Activated naive CD8-positive, alpha-beta T cell treated with anti-CD3 and anti-CD28 coated beads, Interleukin-2, amount 10 ng/mL, durations not matched to agents 7 days and 5 days (primary cell): ENCODE data around the gene IDNK. TPM values are rescaled to one million over a fixed set of nuclear protein-coding genes. Genes with fewer than 3 reads are reported as not detected.

Experiments
- ATAC-seq: fragments of 150-1000 bp; cut with Tn5 transposase; one replicate; pipeline ENCODE4 v1.10.0; 2021; ENCODE audit warnings: low read depth, moderate library complexity
- POLR2A ChIA-PET: fragments of 350-600 bp; sonication (Branson Sonifier 250); formaldehyde crosslinking; loops from one replicate; lab custom pipeline; 2021; ENCODE audit warnings: antibody characterized with exemption; lab: Charles Lee
- DNase-seq: peaks from one replicate; pipeline ENCODE4 v3.0.0; 2021
- H3K27ac Mint-ChIP-seq: one replicate; pipeline ENCODE4 v1.8.0; 2022; ENCODE audit warnings: mild to moderate bottlenecking, mixed read lengths
- H3K27me3 Mint-ChIP-seq: one replicate; pipeline ENCODE4 v1.8.0; 2022; ENCODE audit warnings: mild to moderate bottlenecking, moderate library complexity, mixed read lengths
- H3K36me3 Mint-ChIP-seq: one replicate; pipeline ENCODE4 v1.8.0; 2021; ENCODE audit warnings: mild to moderate bottlenecking, mixed read lengths
- H3K4me1 Mint-ChIP-seq: one replicate; pipeline ENCODE4 v1.8.0; 2021; ENCODE audit warnings: mixed read lengths
- H3K4me3 Mint-ChIP-seq: one replicate; pipeline ENCODE4 v1.8.0; 2022; ENCODE audit warnings: mild to moderate bottlenecking, moderate library complexity, mixed read lengths
- H3K9me3 Mint-ChIP-seq: one replicate; pipeline ENCODE4 v1.8.0; 2021; ENCODE audit warnings: mixed read lengths
- total RNA-seq, 2 experiments: library from RNA; stranded (reverse); gene quantifications; one replicate each; pipeline ENCODE4 v1.2.3, GENCODE V29; 2021

IDNK gene
- total RNA-seq, 2 experiments from 2014 or later, result 8.3 to 9.8 TPM

DNA sequence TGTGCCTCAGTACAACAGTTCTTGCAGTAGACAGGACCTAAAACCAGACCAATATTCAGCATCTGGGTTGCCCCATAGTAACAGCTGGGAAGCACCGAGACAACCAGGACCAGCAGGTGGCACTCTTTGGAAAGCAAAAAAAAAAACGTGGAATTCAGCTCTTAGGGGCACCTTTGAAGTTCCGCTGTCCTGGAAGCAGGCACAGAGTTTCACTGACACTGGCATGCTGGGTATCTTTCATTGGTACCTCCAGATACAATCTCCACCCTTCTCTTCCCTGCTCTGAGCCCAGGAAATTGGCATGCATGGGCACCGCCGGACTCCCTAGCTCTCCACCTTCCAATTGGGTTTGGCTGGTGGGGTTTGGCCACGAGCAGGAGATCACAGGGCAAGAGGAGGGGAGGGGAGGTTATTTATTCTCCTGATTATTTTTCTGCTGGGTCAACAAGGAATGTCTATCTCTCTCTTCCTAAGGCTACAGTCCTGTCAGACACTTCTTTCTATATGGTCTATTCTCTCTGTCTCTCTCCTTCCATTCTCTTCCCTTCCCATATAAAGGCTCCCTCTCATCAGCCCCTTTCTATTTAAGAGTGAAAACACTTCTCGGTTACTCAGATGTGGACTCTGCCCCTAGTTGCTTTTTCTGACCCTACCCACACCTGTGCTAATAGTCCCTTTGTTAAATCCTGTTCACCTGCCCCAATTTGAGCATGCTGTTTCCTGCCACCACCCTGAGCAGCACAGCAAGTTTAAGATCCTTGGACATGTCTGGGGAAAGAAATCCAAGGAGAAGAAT lies 1.9 kb upstream of the IDNK start:
- H3K36me3 Mint-ChIP-seq, result peaks cover 1% of the 10 kb centered on the region
- peaks cover 3% of the 10 kb centered on the region for H3K27me3 Mint-ChIP-seq
- peaks cover 21% of the 10 kb centered on the region for H3K4me1 Mint-ChIP-seq
- no peak overlapping the region for H3K27ac Mint-ChIP-seq
- ATAC-seq (no peak), DNase-seq (peak; percentile 41)
- POLR2A ChIA-PET, result interaction anchor here (1.7 to 2.2 kb wide), 2 partner anchors 28 to 87 kb away, joined by 6 to 17 read pairs; partner anchors contain the start of gene UBQLN1
- H3K4me3 Mint-ChIP-seq, result no peak overlapping the region
- no peaks in the 10 kb centered on the region for H3K9me3 Mint-ChIP-seq

DNA sequence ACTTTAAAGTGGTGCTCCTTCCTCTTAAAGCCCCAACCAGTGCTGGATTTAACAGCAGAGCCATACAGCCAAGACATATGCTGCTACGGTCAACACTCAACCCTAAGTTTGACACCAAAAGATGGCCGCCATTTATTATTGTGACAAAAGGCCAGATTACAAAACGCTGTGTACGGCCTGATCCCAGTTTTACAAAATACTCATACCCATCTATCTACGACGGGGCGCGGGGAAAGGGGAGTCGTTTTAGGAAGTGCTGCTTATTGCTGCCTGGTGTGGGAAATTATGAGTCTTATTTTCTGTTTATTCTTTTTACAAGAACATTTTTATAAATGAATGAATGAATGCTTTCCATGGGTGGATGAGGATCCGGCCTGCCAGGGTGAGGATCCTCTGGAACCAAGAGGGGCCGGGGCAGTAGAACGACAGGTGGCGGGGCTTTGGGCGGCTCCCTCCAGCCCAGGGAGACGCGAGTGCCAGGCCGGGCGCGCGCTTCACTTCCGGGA lies 457 bp upstream of the IDNK start:
- Mint-ChIP-seq H3K27ac (peak overlapping the region; percentile 95), H3K27me3 (no peaks in the 10 kb centered on the region), H3K4me3 (peak overlapping the region; percentile 88), H3K9me3 (no peaks in the 10 kb centered on the region), H3K4me1 (peaks cover 21% of the 10 kb centered on the region), H3K36me3 (peaks cover 6% of the 10 kb centered on the region)
- POLR2A ChIA-PET, result interaction anchor here (0.5 to 3.4 kb wide), 7 partner anchors 18 to 299 kb away, joined by 3 to 45 read pairs (median 8); partner anchors contain the start of genes KIF27 and UBQLN1
- DNase-seq, result no peak
- peak; percentile 48 for ATAC-seq

DNA sequence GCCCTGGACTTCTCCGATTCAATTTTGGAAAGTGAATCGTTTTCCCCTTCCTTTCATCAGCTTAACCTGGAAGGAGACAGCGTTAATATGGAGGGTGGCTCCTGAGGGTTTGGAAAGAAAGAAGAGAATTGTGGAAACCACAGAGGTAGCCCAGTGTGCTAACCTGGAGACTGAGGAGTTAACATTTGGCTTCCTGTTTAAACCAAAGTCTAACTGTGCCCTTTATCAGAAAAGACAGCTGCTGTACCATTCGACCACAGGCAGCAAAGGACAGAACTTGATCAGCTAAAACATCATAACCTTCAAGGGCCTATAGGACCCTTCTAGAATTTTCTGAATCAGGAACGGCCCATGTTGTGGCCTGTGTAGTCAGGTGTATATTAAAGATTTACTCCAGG lies 735 bp downstream of the IDNK start:
- H3K36me3 Mint-ChIP-seq, result peaks cover 6% of the 10 kb centered on the region
- no peaks in the 10 kb centered on the region for H3K27me3 Mint-ChIP-seq
- H3K4me1 Mint-ChIP-seq, result peaks cover 21% of the 10 kb centered on the region
- ATAC-seq (peak; percentile 24), DNase-seq (no peak)
- H3K4me3 Mint-ChIP-seq, result peak overlapping the region; percentile 88
- no peaks in the 10 kb centered on the region for H3K9me3 Mint-ChIP-seq
- POLR2A ChIA-PET, result interaction anchor here (0.6 to 3.4 kb wide), 10 partner anchors 9 to 357 kb away, joined by 3 to 45 read pairs (median 4); partner anchors contain the start of genes HNRNPK, KIF27, RMI1 and UBQLN1
- peak overlapping the region; percentile 95 for H3K27ac Mint-ChIP-seq

DNA sequence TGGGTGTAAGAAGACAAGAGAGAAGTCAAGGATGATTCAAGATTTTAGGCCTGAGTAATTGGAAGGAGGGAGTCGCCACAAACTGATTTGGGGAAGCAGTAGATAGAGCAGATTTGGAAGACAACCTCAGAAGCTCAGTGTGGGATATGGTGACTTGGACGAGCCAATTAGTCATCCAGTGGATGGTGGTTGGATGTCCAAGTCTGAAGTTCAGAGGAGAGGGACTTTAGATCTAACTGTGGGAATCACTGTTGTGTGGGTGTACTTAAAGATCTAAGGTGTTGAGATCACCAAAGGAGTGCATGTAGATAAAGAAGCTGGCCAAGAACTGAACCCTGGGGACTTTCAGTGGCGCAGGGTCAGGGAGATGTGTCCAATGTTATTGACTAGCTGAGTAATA lies 2.2 kb downstream of the IDNK start:
- peak overlapping the region; percentile 0 for H3K27ac Mint-ChIP-seq
- peaks cover 21% of the 10 kb centered on the region for H3K4me1 Mint-ChIP-seq
- DNase-seq (no peak), ATAC-seq (no peak)
- POLR2A ChIA-PET, result interaction anchor here (0.5 to 3.4 kb wide), 5 partner anchors 15 to 613 kb away, joined by 4 to 45 read pairs (median 5); partner anchors contain the start of genes HNRNPK, RMI1 and UBQLN1
- no peak overlapping the region for H3K4me3 Mint-ChIP-seq
- H3K36me3 Mint-ChIP-seq, result peaks cover 10% of the 10 kb centered on the region
- no peaks in the 10 kb centered on the region for H3K9me3 Mint-ChIP-seq
- no peaks in the 10 kb centered on the region for H3K27me3 Mint-ChIP-seq

DNA sequence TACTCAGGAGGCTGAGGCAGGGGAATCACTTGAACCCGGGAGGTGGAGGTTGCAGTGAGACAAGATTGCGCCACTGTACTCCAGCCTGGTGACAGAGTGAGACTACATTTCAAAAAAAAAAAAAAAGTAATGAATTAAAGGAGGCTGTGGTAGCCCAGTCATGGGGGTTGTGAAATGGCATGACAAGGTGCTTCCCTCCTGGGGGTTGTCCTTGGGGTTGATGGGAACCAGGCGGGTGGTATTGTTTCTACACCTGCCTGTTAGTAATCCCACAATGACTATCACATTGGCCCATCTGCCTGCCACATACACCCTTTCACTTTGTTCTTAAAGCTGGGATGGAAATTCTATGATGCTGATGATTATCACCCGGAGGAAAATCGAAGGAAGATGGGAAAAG lies 5.6 kb downstream of the IDNK start:
- POLR2A ChIA-PET, result no interaction called here
- Mint-ChIP-seq H3K36me3 (peaks cover 12% of the 10 kb centered on the region), H3K4me1 (peaks cover 14% of the 10 kb centered on the region), H3K27ac (no peak overlapping the region), H3K27me3 (no peaks in the 10 kb centered on the region), H3K4me3 (no peak overlapping the region), H3K9me3 (no peaks in the 10 kb centered on the region)
- no peak for ATAC-seq
- DNase-seq, result no peak

DNA sequence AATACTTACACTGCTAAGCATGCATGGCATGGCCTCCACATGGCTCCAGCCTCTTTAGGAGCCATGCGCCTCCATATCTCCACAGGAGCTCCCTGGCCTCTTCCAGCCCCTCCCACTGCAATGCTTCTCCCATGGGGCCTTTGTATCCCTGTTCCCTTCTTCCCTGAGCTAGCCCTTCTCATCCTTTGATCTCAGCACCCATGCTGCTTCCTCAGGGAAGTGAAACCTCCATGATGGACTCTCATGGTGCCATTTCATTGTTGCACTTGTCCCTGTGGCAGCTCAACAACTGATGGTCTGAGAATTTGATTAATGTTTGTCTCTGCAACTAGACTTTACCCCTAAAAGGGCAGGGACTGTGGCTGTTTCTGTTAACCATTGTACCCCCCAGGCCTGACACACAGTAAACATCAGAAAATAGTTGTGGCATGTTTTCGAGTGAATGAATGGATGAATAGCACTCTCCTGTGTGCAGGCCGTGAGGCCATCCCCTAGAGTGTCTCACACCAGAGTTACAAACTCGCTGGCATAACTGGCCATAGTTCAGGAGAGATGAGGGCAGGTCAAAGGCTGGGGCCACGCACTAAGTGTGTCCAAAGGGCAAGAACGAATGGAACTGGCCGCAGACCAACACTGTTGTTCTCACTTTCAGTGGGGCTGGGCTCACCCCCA lies 6.6 kb downstream of the IDNK start:
- ATAC-seq (no peak), DNase-seq (no peak)
- H3K27ac Mint-ChIP-seq, result no peak overlapping the region
- H3K36me3 Mint-ChIP-seq, result peaks cover 12% of the 10 kb centered on the region
- peaks cover 5% of the 10 kb centered on the region for H3K4me1 Mint-ChIP-seq
- H3K9me3 Mint-ChIP-seq, result no peaks in the 10 kb centered on the region
- no peak overlapping the region for H3K4me3 Mint-ChIP-seq
- POLR2A ChIA-PET, result no interaction called here
- H3K27me3 Mint-ChIP-seq, result no peaks in the 10 kb centered on the region

DNA sequence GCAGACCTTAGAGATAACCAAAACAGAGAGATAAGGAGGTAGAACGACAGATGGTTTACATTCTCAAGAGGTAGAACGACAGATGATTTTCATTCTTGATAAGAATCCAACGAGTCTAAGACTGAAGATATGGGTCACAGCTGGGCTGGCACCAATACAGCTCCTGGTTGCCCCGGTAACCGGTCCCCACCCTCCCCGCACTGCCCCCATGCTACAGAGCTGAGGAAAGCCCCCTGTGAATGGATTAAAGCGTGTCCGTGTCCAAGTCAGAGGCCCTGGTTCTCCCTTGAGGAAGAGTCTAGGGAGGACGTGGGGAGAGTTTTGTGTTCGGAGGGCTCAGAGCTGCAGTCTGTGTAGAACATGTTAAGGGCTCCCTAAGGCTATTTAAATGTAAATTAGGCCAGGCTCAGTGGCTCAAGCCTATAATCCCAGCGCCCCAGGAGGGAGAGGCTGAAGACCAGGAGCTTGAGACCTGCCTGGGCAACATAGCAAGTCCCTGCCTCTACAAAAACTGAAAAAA lies 8.1 kb downstream of the IDNK start:
- POLR2A ChIA-PET, result no interaction called here
- Mint-ChIP-seq H3K4me1 (no peaks in the 10 kb centered on the region), H3K4me3 (no peak overlapping the region), H3K27me3 (no peaks in the 10 kb centered on the region), H3K9me3 (no peaks in the 10 kb centered on the region), H3K27ac (no peak overlapping the region), H3K36me3 (peaks cover 11% of the 10 kb centered on the region)
- DNase-seq (no peak), ATAC-seq (no peak)

DNA sequence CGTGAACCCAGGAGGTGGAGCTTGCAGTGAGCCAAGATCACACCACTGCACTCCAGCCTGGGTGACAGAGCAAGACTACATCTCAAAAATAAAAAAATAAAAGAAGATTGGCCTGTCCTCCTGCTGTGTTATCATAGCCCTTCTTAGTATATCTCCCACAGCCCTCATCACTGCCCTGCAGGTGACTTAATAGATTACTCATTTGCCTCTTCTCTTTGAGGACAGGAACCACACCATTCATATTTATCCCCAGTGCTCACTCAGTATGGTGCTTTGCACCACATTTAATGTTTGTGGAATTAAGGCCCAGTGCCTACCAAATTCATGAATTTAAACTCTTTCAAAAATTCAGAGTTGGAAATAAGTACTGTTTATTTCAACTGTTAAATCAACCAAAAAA lies 10.3 kb downstream of the IDNK start:
- Mint-ChIP-seq H3K9me3 (no peaks in the 10 kb centered on the region), H3K4me3 (no peak overlapping the region), H3K27me3 (no peaks in the 10 kb centered on the region), H3K27ac (no peak overlapping the region), H3K36me3 (peaks cover 7% of the 10 kb centered on the region), H3K4me1 (no peaks in the 10 kb centered on the region)
- no peak for DNase-seq
- peak; percentile 30 for ATAC-seq
- POLR2A ChIA-PET, result interaction anchor here (1.8 kb wide), 1 partner anchor 9 kb away, joined by 5 read pairs; no protein-coding TSS in a partner anchor

DNA sequence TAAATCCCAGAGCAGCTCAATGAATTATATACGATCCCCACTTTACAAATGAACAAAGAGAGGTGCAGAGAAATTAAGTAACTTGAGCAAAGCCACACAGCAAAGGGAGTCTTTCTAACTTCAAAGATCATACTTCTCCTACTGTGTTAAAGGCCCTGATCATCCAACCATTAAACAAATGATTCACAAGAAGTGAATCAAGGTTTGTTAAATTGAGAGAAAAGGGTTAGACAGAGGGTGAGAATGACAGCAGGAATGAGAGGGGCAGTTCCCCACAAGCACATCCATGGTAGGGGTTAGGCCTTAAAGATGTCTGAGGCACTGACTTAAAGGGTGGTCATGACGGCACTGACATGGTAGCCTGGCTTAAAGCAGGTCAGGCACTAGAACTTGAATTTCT lies 10.7 kb downstream of the IDNK start:
- ATAC-seq (no peak), DNase-seq (no peak)
- POLR2A ChIA-PET, result interaction anchor here (1.8 kb wide), 1 partner anchor 9 kb away, joined by 5 read pairs; no protein-coding TSS in a partner anchor
- no peaks in the 10 kb centered on the region for H3K9me3 Mint-ChIP-seq
- H3K4me3 Mint-ChIP-seq, result no peak overlapping the region
- no peaks in the 10 kb centered on the region for H3K27me3 Mint-ChIP-seq
- no peaks in the 10 kb centered on the region for H3K4me1 Mint-ChIP-seq
- peaks cover 7% of the 10 kb centered on the region for H3K36me3 Mint-ChIP-seq
- no peak overlapping the region for H3K27ac Mint-ChIP-seq

DNA sequence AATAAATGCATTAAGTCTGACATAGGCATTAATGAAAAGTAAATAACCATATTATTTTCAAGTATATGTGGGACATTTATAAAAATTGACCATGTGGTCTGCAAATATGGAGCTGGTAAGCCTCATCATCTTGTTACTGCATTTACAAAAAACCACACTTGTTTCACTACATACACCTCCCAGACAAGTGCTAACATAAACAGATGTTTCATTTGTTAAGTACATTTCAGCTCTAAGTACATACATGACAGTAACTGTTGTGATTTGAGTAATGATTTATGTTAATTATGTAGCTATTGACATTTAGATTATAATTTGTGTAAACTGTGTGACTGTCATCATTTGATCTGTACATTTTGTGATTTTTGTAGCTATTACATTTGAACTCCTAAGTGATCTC lies 13.9 kb downstream of the IDNK start:
- no peaks in the 10 kb centered on the region for H3K9me3 Mint-ChIP-seq
- peaks cover 4% of the 10 kb centered on the region for H3K36me3 Mint-ChIP-seq
- H3K4me3 Mint-ChIP-seq, result no peak overlapping the region
- no peak for DNase-seq
- POLR2A ChIA-PET, result interaction anchor here (1.7 kb wide), 1 partner anchor 13 kb away, joined by 4 read pairs; no protein-coding TSS in a partner anchor
- H3K27me3 Mint-ChIP-seq, result no peaks in the 10 kb centered on the region
- ATAC-seq, result no peak
- no peaks in the 10 kb centered on the region for H3K4me1 Mint-ChIP-seq
- no peak overlapping the region for H3K27ac Mint-ChIP-seq

DNA sequence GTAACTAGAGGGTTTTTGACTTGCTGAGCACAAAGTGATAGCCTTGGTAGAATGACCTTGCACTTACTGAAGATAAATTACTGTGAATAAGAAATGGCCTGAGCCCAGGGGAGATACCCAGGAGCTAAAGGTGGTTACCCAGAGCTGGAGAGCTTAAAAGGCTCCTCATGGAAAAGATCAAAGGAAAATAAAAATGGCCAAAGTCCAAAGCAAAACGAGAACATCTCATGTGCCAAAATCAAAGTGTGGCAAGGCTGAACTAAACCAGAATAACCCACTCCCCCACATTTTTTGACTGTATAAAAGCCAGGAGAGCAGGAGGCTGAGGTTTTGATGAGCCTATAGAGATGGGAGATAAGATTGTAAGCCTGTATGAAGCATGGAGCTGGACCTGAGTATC lies 14.4 kb downstream of the IDNK start:
- Mint-ChIP-seq H3K4me3 (no peak overlapping the region), H3K4me1 (no peaks in the 10 kb centered on the region), H3K27me3 (no peaks in the 10 kb centered on the region), H3K27ac (no peak overlapping the region), H3K9me3 (no peaks in the 10 kb centered on the region), H3K36me3 (peaks cover 4% of the 10 kb centered on the region)
- no peak for DNase-seq
- no peak for ATAC-seq
- POLR2A ChIA-PET, result interaction anchor here (1.7 kb wide), 1 partner anchor 14 kb away, joined by 4 read pairs; no protein-coding TSS in a partner anchor

DNA sequence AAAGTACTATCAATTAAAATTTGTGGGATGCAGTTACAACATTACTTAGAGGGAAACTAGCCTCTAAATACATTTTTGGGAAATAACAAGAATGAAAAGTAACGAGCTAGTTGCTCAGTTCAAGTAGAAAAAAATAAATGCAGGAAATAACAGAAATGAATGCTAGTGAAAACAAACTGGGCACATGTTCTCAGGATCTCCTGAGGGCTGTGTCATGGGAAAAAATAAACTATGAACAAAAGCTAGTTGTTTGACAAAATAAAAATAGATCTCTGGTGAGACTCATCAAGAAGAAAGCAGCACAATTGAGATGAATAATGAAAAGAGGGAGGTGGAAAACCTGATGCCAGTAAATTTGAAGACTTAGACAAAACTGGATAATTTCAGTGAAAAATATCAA lies 16.3 kb downstream of the IDNK start:
- H3K9me3 Mint-ChIP-seq, result no peaks in the 10 kb centered on the region
- H3K36me3 Mint-ChIP-seq, result peaks cover 5% of the 10 kb centered on the region
- no peaks in the 10 kb centered on the region for H3K27me3 Mint-ChIP-seq
- ATAC-seq, result no peak
- no peak overlapping the region for H3K27ac Mint-ChIP-seq
- POLR2A ChIA-PET, result interaction anchor here (2.3 kb wide), 1 partner anchor 15 kb away, joined by 8 read pairs; the partner anchor contains the start of gene IDNK
- H3K4me1 Mint-ChIP-seq, result no peaks in the 10 kb centered on the region
- no peak for DNase-seq
- H3K4me3 Mint-ChIP-seq, result no peak overlapping the region

DNA sequence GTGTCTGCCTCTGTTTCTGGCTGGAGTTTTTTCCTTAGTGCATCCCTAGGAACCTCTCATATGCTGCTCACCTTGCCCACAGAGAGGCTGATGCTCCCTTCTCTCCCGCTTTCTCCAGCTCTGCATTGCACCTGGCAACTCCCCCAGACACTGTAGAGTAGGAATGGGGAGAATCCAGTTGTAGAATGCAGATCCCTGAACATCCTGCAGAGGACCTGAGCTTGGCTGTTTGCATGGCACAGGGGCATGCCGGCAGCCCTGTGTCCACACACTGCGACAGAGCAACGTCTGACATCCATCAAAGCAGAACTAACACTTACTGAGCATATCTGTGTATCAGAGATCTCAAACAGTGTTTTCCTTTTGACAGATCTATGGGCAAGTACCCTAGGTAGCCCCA lies 19.9 kb downstream of the IDNK start:
- Mint-ChIP-seq H3K4me3 (no peak overlapping the region), H3K9me3 (no peaks in the 10 kb centered on the region), H3K27ac (no peak overlapping the region), H3K36me3 (peaks cover 3% of the 10 kb centered on the region), H3K4me1 (peaks cover 3% of the 10 kb centered on the region), H3K27me3 (no peaks in the 10 kb centered on the region)
- DNase-seq (no peak), ATAC-seq (no peak)
- POLR2A ChIA-PET, result no interaction called here
